ENCODE measurements around the gene OTOA.
"Not testable (repeated sequence)": the region's sequence is repeated elsewhere in the genome, so short reads cannot be mapped to it uniquely, and the experiment has no call there.

OTOA gene

GRCh38 chr16:21642861-21643260 lies 20.9 kb upstream of the OTOA start:
- DNase-seq: no peak

DNA sequence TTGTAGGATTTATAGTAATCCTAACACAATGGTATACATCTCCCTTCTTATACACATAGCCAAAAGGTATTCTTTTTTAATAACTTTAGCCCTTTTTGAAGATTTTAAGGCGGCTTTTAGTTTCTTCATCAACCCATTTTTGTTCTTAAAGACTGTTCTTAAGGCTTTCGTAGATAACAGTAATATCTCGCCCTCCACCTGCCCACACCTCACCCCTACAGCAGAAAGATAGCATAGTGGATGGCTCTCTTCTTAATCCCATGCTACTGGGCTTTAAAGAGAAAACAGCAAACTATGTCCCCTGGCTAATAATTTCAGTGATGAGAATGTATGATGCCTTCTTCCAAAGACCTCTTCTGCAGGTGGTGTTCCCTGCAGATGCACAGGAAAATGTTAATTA lies 20.0 kb upstream of the OTOA start:
- no peak for DNase-seq

DNA sequence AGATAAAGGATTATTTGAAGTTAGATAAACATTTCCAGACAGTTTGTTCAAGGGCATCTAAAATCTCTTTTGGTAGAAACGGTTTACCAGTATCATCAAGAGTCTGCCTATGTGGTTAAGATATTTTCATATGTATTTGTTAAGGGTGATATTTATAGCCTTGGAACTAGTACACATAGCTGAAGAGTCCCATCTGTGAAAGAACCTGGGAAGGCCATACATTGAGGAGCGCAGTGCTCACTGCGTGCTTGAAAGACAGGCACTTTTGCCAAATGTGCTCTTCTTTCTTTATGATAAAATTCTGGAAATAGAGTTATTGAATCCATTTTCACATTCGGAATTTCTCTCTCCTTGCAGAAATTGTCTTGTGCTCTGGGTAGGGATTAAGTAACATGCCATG lies 19.1 kb upstream of the OTOA start:
- no peak for DNase-seq

- no peak for DNase-seq
Measured at GRCh38 chr16:21645261-21645721, 18.5 kb upstream of the OTOA start.

- DNase-seq: no peak
Measured at GRCh38 chr16:21646091-21646490, 17.7 kb upstream of the OTOA start.

DNA sequence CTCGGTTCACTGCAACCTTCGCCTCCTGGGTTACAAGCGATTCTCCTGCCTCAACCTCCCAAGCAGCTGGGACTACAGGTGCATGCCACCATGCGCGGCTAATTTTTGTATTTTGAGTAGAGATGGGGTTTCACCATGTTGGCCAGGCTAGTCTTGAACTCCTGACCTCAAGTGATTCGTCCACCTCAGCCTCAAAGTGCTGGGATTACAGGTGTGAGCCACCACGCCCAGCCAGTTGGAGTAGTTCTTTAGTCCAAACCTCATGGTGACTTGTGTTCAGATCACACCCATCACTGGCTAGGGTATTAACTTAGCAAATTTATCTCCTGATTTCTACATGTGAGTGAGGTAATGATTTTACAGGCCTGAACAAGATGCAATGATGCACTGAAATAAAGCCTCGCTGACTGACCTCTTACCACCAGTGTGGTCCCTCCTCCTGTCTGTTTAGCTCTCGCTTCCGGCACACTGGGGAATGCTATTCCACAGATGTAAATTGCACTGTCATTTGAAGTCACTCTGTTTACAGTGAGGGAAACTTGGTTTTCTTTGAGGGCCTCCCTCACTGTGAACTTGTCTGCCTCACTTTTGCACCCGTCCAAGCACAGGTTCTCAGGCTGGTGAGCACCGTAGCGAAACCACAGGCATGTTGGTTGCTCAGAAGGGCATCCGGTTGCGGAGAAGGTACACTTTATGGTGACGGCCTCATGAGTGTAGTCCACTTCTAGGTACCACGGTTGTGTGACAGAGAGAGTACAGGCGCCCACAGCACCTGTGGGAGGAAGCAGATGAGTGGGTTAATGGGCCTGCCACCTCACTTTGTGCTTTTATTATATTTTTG lies 16.8 kb upstream of the OTOA start:
- no peak for DNase-seq

DNA sequence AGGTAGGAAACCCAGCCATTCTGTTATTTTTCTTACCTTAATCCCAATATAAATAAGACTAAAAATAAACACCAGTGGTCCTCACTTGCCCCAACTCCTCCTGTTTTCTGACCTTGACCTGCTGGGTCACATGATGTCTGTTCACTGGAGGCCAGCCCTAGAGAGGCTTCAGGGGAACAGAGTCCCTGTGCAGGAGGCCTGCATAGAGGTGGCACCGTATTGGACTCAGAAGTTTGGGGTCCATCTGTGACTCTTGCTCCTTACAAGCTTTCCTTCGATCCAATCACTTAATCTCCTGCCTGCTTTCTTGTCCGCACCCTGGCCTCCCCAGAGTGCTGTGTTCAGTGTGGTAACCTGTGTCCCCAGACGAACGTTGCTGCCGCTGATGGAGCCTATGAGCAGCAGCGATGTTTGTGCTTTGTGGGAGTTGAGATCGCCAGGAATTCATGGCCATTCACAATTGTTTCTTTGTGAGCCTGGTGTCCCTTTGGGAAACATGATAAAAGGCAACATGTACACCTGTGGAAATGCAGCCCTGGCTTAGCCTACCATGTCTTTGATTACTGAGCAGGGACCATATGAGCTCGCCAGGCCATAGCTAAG lies 16.1 kb upstream of the OTOA start:
- no peak for DNase-seq

DNA sequence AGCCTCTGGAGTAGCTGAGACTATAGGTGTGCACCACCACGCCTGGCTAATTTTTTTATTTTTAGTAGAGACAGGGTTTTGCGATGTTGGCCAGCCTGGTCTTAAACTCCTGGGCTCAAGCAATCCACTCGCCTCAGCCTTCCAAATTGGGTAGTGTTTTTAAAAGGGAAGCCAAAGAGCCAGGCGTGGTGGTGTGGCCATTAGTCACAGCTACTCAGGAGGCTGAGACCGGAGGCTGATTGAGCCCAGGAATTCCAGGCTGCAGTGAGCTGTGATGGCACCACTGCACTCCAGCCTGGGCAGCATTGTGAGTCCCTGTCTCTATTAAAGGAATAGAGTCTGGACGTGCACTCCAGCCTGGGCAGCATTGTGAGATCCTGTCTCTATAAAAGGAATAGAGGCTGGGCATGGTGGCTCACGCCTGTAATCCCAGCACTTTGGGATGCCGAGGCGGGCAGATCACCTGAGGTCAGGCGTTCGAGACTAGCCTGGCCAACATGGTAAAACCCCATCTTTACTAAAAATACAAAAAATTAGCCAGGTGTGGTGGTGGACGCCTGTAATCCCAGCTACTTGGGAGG lies 13.9 kb upstream of the OTOA start:
- DNase-seq: not testable (repeated sequence)

- no peak for DNase-seq
Measured at GRCh38 chr16:21650521-21650920, 13.2 kb upstream of the OTOA start.

- no peak for DNase-seq
Measured at GRCh38 chr16:21651515-21651914, 12.3 kb upstream of the OTOA start.

DNA sequence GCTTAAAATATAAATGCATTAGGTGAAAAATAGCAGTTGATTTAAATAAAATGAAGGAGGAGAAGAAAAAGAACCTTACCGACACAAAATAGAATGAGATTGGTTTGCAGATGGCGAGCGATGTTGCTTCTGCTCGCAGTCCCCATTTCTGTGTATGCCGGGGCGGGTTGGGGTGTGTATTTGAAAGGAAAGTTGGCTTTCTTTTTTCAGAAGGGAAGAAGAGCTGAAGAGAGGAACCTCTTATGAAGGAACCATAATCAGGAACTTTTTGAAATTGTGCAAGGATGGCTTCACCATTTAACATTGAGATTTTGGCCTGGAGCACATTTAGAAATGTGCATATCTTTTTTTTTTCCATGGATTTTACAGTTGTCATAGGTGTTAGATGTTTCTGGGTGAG lies 11.3 kb upstream of the OTOA start, which contains the start of gene IGSF6:
Gene IGSF6 (minus strand): TSS at position 156 of the 400 bp plus-strand sequence. CDS start 10 bp downstream, at position 146.
- no peak for DNase-seq

- DNase-seq: no peak
Measured at GRCh38 chr16:21653571-21653970, 10.2 kb upstream of the OTOA start.

DNA sequence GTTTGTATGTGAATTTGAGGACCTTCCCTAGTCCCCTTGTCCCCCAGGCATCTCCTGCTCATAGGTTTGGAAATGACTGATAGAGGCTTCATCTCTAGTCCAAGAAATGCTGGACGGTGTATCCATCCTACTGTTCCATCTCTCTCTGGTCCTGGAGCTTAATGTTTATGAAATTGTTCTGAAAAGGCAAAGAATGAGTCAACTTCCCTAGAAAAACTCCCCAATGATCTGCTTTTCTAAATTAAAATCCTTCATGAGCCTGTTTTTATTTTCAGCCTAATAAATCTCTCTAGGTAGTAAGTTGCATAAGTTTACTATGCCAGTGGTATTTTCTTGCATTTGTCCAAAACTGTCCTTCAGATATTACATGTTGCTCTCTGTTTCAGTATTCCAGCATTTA lies 9.3 kb upstream of the OTOA start:
- DNase-seq: no peak

- DNase-seq: no peak
Measured at GRCh38 chr16:21654881-21655280, 8.9 kb upstream of the OTOA start.

DNA sequence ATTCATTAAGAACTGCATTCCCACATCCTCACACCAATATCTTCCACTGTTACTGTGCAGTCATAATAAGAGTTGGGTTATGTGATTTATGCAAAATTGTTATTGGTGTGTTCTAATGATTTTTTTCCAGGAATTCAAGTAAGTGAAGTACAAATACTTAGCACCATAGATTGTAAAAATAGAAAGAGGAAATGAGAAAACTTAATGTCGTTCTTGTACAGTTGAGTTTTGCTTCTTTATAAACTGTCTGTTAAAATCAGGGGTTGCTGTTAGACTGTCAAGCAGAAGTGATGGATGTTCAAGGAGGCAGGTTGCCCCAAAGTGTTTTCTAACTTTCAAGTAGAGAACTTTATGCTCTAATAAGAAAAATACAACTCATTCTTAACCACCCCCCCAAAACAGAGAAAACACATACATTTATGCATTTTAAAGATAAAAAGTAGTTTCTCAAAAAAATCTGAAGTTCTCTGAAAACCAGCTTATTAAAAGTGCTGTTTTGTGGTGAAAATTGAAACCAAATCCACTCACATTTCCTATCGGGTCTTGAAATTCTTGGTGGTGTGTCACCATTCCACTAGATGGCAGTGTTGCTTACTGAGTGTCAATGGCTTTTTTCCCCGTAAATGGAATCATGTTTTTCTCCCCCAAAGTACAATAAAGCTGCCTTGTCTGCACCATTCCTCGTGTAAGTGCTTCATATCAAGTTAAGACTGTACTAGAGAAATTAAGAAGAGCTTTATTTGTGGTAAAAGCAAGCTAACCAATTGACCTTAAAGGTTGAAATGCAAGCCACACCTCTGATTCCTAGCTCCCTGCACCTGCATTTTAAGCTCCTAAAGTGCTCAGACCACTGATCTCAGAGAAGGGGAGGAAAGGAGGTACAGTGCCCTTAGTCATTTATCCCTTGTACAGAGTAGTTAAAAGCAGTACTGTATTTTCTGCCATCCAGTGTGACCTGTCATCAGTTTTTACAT lies 6.7 kb upstream of the OTOA start:
- peak; percentile 16 for DNase-seq

DNA sequence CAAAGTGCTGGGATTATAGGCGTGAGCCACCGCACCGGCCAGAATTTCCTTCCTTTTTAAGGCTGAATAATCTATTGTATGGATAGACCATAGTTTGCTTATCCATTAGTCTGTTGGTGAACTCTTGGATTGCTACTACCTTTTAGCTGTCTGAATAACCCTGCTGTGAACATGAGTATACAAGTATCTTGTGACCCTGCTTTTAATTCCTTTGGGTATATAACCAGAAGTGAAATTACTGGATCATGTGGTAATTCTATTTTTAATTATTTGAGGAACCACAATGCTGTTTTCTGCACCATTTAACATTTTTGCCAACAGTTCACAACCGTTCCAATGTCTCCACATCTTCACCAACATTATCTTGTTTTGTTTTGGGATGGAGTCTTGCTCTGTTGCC lies 4.6 kb upstream of the OTOA start:
- DNase-seq: no peak

DNA sequence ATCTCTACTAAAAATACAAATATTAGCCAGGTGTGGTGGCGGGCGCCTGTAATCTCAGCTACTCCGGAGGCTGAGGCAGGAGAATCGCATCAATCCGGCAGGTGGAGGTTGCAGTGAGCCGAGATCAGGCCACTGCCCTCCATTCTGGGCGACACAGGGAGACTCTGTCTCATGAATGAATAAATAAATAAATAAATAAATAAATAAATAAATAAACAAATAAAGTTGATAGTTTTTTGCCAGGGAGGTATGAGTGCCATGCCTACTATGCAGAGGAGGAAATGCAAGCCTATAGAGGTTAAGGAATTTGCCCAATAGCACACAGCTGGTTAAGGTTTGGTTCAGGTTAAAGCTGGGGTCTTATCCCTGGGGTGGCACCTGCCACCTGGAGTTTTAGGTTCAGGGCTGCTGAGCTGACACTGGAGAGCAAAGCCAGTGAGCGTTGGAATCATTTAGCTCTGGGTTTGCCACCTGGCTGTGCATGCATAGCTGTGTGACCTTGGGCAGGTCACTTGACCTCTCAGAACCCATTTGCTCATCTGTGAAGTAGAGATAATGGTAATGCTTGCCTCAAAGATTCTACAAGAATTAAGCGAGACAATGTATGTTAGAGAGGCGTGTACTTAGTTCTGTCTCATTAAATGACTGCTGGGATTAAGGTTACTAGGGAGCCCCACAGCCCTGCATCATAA lies 1.2 kb downstream of the OTOA start:
- DNase-seq: no peak

GRCh38 chr16:21666772-21667171 lies 3.0 kb downstream of the OTOA start:
- DNase-seq: no peak

DNA sequence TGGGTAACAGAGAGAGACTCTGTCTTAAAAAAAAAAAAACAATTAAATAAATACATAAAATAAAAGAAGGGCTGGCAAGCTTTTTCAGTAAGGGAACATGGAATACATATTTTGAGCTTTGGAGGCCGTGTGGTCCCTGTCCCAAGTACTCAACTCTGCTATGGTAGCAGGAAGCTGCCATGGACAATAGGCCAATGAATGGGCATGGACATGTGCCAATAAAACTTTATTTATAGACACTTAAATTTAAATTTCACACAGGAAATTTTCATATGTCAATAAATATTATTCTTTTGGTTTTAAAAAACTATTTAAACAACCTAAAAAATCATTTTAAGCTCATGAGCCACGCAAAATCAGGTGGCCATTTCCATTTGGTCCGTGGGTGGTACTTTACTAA lies 3.8 kb downstream of the OTOA start:
- DNase-seq: no peak

- no peak for DNase-seq
Measured at GRCh38 chr16:21673469-21673868, 9.7 kb downstream of the OTOA start.

- not testable (repeated sequence) for DNase-seq
Measured at GRCh38 chr16:21674456-21674855, 10.7 kb downstream of the OTOA start.

DNA sequence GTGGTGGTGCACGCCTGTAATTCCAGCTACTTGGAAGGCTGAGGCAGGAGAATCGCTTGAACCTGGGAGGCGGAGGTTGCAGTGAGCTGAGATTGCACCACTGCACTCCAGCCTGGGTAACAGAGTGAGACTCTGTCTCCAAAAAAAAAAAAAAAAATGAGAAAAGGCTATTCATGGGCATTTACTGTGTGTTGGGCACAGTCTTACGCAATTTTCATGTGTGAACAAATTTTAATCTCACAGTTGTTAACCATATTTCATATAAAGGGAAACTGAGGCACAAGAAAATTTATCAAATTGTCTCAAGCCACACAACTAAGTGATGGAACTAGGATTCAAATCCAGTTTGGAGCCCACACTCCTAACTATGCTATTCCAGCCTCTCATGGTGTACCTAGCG lies 16.9 kb downstream of the OTOA start:
- not testable (repeated sequence) for DNase-seq
